ENCODE data around the gene RALB. TPM values are rescaled to one million over a fixed set of nuclear protein-coding genes. Genes with fewer than 3 reads are reported as not detected.
"Not testable (repeated sequence)": the region's sequence is repeated elsewhere in the genome, so short reads cannot be mapped to it uniquely, and the experiment has no call there.

RALB gene
- total RNA-seq, 1 donor from 2014 or later = 65.0 TPM

DNA sequence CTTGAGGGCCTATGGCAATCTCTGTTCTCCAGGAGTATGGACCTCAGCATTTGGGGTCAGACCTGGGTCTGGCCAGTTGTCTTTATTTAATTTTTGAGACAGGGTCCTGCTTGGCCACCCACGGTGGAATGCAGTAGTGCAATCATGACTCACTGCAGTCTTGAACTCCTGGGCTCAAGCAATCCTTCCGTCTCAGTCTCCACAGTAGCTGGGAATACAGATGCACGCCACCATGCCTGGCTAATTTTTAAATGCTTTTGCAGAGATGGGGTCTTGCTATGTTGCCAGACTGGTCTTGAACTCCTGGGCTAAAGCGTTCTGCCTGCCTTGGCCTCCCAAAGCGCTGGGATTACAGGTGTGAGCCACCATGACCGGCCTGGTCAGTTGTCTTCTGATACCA is 46.9 kb downstream of the RALB start:
- no peak overlapping the region for H3K4me3 Mint-ChIP-seq (ENCODE audit: low read depth)
- no peak overlapping the region for H3K27ac Mint-ChIP-seq
- DNase-seq (ENCODE audit: low spot score) = no peak
- peaks cover 8% of the 10 kb centered on the region for H3K4me1 Mint-ChIP-seq (ENCODE audit: low read depth)
- no peaks in the 10 kb centered on the region for H3K27me3 Mint-ChIP-seq (ENCODE audit: low read depth)
- intact Hi-C loops (cut with micrococcal nuclease) = no loop called here
- H3K36me3 Mint-ChIP-seq (ENCODE audit: low read depth) = peaks cover 68% of the 10 kb centered on the region
- no peaks in the 10 kb centered on the region for H3K9me3 Mint-ChIP-seq

DNA sequence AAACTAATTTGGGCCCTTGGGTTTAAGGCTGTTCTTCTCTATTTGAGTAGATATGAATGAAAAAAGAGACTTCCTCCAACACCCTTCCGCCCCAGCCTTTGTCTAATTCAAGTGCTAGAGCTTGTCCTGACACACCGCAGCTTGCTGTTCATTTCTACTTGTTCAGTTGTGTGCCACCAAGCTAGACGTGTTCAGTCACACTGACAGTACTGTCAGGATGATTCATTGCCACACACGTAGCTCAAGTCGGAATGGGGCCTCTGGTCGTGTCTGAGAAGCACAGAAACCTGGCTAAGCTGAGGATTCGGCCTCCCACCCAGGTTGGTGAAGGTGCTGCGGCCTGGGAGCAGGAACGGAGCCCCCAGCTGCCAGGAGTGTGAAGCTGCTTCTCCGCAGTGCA is 47.7 kb downstream of the RALB start:
- intact Hi-C loops (cut with micrococcal nuclease) = no loop called here
- Mint-ChIP-seq H3K9me3 (no peaks in the 10 kb centered on the region), H3K36me3 (ENCODE audit: low read depth) (peaks cover 65% of the 10 kb centered on the region), H3K27me3 (ENCODE audit: low read depth) (no peaks in the 10 kb centered on the region), H3K27ac (no peak overlapping the region), H3K4me3 (ENCODE audit: low read depth) (no peak overlapping the region), H3K4me1 (ENCODE audit: low read depth) (peaks cover 8% of the 10 kb centered on the region)
- no peak for DNase-seq (ENCODE audit: low spot score)

DNA sequence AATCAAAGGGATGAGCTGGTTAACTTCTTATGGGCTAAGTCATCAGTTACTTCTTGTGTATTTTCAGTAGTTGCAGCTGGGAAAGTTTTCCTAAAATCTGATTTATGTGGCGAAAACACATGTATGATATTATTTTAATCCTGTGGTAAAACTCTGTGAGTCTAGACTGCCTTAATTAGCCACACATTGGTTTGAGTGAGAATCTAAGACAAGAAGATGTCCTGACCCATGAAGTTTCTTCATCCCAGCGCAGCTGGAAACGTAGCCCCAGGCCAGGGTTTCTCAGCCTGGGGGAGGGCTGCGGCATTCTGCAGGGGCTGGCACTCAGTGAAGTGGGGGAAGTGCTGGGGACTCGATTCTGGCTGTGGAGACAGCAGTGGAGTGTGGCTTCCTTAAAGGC is 48.6 kb downstream of the RALB start:
- peaks cover 65% of the 10 kb centered on the region for H3K36me3 Mint-ChIP-seq (ENCODE audit: low read depth)
- no peak for DNase-seq (ENCODE audit: low spot score)
- intact Hi-C loops (cut with micrococcal nuclease) = no loop called here
- no peak overlapping the region for H3K27ac Mint-ChIP-seq
- H3K4me3 Mint-ChIP-seq (ENCODE audit: low read depth) = no peak overlapping the region
- H3K27me3 Mint-ChIP-seq (ENCODE audit: low read depth) = no peaks in the 10 kb centered on the region
- H3K4me1 Mint-ChIP-seq (ENCODE audit: low read depth) = peaks cover 11% of the 10 kb centered on the region
- H3K9me3 Mint-ChIP-seq = no peaks in the 10 kb centered on the region

DNA sequence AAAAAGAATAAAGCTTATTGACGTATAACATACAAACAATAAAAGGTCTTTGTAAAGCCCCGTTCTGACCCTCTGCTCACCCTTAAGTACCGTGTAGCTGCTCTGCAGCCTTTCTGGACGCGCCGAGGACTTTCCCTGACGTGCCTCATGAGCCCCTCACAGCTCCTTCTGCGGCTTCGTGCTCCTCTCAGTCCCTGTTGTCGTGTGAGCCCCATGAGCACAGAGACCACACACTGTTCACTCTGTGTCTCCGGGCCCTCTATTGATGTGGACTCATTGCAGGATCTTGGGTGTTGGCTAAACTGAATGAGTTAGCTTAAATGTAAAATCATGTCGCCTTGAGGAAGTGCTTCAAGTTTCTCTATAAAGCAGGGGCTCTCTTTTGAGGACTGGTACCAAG is 49.6 kb downstream of the RALB start:
- intact Hi-C loops (cut with micrococcal nuclease) = no loop called here
- Mint-ChIP-seq H3K27ac (peak overlapping the region; percentile 10), H3K9me3 (no peaks in the 10 kb centered on the region), H3K36me3 (ENCODE audit: low read depth) (peaks cover 59% of the 10 kb centered on the region), H3K4me1 (ENCODE audit: low read depth) (peaks cover 11% of the 10 kb centered on the region), H3K4me3 (ENCODE audit: low read depth) (no peak overlapping the region), H3K27me3 (ENCODE audit: low read depth) (no peaks in the 10 kb centered on the region)
- no peak for DNase-seq (ENCODE audit: low spot score)

DNA sequence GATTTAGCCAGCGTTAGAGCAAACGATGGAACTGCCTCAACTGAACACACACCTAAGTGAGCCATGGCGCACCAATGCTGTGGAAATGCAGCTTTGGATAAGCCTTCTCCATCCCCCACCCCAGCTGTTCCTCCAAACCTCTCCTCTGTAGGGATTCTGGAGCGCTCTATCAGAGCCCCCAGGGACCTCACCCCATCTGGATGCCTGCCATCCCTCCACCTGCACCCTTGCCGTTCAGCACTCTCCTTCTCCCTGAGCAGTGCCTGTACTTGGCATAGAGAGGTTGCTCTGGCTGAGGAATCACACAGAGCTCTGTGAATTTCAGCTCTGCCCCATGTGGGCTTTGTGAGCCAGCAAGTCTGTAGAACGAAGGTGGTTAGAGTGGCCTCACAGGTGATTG is 50.5 kb downstream of the RALB start:
- Mint-ChIP-seq H3K9me3 (no peaks in the 10 kb centered on the region), H3K36me3 (ENCODE audit: low read depth) (peaks cover 50% of the 10 kb centered on the region), H3K4me1 (ENCODE audit: low read depth) (peaks cover 11% of the 10 kb centered on the region), H3K27ac (no peak overlapping the region), H3K27me3 (ENCODE audit: low read depth) (no peaks in the 10 kb centered on the region), H3K4me3 (ENCODE audit: low read depth) (no peak overlapping the region)
- DNase-seq (ENCODE audit: low spot score) = no peak
- intact Hi-C loops (cut with micrococcal nuclease) = no loop called here

- H3K27me3 Mint-ChIP-seq (ENCODE audit: low read depth) = no peaks in the 10 kb centered on the region
- H3K9me3 Mint-ChIP-seq = no peaks in the 10 kb centered on the region
- H3K36me3 Mint-ChIP-seq (ENCODE audit: low read depth) = peaks cover 30% of the 10 kb centered on the region
- no peak for DNase-seq (ENCODE audit: low spot score)
- intact Hi-C loops (cut with micrococcal nuclease) = no loop called here
- H3K27ac Mint-ChIP-seq = no peak overlapping the region
- H3K4me3 Mint-ChIP-seq (ENCODE audit: low read depth) = no peak overlapping the region
- H3K4me1 Mint-ChIP-seq (ENCODE audit: low read depth) = peaks cover 13% of the 10 kb centered on the region
These were observed 52.6 kb downstream of the RALB start for GRCh38 chr2:120305296-120305695.

DNA sequence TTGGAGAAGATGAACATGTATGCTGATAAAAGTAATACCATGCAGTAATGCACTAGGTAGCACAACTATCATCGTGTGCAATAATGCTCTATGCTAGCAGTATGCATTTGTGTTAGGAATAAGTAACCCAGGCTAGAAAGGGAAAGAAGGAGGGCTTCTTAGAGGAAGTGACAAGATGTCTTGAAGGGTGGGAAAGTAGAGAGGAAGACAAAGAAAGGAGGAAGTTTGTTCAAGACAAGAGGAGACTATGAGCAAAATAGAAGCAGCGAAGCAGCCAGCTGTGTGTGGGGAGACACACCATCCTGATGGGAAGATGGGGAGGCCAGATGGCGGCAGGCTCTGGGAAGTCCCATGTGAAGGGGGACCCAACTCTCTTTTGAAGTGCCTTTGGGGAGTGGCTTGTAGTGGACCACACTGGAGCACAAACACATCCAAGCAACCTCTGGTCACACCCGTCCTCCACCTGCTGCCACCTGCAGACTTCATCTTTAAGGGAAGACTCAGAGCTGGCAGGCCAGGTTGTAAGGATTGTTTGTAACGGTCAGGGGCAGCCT is 53.4 kb downstream of the RALB start:
- intact Hi-C loops (cut with micrococcal nuclease) = no loop called here
- Mint-ChIP-seq H3K9me3 (no peaks in the 10 kb centered on the region), H3K4me3 (ENCODE audit: low read depth) (no peak overlapping the region), H3K27me3 (ENCODE audit: low read depth) (no peaks in the 10 kb centered on the region), H3K27ac (no peak overlapping the region), H3K36me3 (ENCODE audit: low read depth) (peaks cover 27% of the 10 kb centered on the region), H3K4me1 (ENCODE audit: low read depth) (peaks cover 14% of the 10 kb centered on the region)
- no peak for DNase-seq (ENCODE audit: low spot score)

DNA sequence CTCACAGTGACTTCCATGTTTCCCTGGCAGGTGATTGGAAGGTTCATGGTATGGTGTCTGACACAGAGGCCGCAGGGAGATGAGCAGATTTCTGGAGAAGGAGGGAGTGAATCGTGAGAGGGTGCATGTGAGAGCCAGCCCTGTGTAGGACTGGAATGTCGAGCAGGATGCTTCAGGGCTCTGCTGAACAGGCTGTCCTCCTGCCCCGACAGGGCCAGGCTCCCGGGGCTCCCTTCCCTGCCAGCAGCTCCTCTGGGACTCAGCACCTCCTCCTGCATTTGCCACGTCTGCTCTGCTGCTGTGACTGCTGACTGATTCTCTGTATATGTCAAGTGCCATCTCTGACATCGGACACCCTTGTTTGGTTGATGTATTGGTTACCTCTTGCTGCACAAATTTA is 54.8 kb downstream of the RALB start:
- peaks cover 18% of the 10 kb centered on the region for H3K36me3 Mint-ChIP-seq (ENCODE audit: low read depth)
- H3K27me3 Mint-ChIP-seq (ENCODE audit: low read depth) = no peaks in the 10 kb centered on the region
- intact Hi-C loops (cut with micrococcal nuclease) = no loop called here
- H3K4me3 Mint-ChIP-seq (ENCODE audit: low read depth) = no peak overlapping the region
- peaks cover 16% of the 10 kb centered on the region for H3K4me1 Mint-ChIP-seq (ENCODE audit: low read depth)
- no peak for DNase-seq (ENCODE audit: low spot score)
- no peak overlapping the region for H3K27ac Mint-ChIP-seq
- H3K9me3 Mint-ChIP-seq = no peaks in the 10 kb centered on the region

DNA sequence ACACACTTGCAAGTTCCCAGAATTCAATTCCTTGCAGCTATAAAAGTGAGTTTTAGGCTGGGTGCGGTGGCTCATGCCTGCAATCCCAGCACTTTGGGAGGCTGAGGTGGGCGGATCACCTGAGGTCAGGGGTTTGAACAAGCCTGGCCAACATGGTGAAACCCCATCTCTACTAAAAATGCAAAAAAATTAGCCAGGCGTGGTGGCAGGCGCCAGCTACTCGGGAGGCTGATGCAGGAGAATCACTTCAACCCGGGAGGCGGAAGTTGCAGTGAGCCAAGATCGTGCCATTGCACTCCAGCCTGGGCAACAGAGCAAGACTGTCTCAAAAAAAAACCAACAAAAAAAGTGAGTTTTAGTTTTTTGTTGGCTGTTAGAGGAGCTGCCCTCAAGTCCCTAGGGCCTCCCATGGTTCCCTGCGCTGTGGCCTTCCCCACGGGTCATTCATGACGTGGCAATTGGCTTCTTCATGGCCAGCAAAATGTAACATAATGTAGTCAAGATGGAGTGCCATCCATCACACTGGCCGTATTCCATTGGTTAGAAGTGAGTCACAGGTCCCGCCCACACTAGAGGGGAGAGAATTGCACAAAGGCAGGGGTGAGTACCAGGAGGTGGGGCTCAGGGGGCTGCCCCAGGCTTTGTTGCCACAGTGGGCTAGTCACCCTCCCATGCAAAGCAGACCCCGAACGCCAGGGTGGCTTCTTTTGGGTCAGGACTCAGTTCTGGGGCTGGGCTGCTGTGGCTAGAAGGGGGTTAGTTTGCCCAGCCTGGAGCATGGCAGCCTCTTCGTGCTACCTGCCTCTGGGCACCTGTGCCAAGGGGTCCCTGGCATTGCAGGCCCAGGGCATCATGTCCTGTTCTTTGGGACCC is 55.6 kb downstream of the RALB start:
- no peak for DNase-seq (ENCODE audit: low spot score)
- Mint-ChIP-seq H3K36me3 (ENCODE audit: low read depth) (peaks cover 10% of the 10 kb centered on the region), H3K27me3 (ENCODE audit: low read depth) (no peaks in the 10 kb centered on the region), H3K4me1 (ENCODE audit: low read depth) (peaks cover 19% of the 10 kb centered on the region), H3K9me3 (no peaks in the 10 kb centered on the region), H3K27ac (no peak overlapping the region), H3K4me3 (ENCODE audit: low read depth) (no peak overlapping the region)
- intact Hi-C loops (cut with micrococcal nuclease) = no loop called here

DNA sequence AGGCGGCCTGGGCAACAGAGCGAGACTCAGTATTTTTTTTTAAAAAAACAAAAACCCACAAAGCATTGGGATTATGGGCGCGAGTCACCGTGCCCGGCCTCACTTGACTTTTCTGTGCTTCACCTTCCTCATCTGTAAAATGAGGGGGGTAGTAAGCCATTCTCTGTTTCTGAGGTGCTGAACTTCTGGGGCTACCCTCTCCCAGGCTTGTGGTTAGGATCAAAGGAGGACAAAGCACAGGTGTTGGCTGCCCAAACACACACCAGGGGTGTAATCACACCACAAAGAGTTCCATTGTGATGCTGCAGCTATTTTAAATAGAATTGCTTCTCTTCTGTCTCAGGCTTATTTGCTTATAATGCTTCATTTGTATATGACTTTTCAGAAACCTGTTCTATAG is 57.5 kb downstream of the RALB start:
- Mint-ChIP-seq H3K4me1 (ENCODE audit: low read depth) (peaks cover 32% of the 10 kb centered on the region), H3K4me3 (ENCODE audit: low read depth) (no peak overlapping the region), H3K36me3 (ENCODE audit: low read depth) (peaks cover 5% of the 10 kb centered on the region), H3K9me3 (no peaks in the 10 kb centered on the region), H3K27ac (no peak overlapping the region), H3K27me3 (ENCODE audit: low read depth) (no peaks in the 10 kb centered on the region)
- intact Hi-C loops (cut with micrococcal nuclease) = no loop called here
- no peak for DNase-seq (ENCODE audit: low spot score)

- intact Hi-C loops (cut with micrococcal nuclease); H3K9me3 Mint-ChIP-seq; H3K4me3 Mint-ChIP-seq (ENCODE audit: low read depth); DNase-seq (ENCODE audit: low spot score); H3K36me3 Mint-ChIP-seq (ENCODE audit: low read depth); H3K27me3 Mint-ChIP-seq (ENCODE audit: low read depth); H3K27ac Mint-ChIP-seq: not testable (repeated sequence)
- H3K4me1 Mint-ChIP-seq (ENCODE audit: low read depth) = peaks cover 31% of the 10 kb centered on the region
These were observed 58.2 kb downstream of the RALB start for GRCh38 chr2:120310841-120311240.

GRCh38 chr2:120312076-120312475 is 59.4 kb downstream of the RALB start:
- H3K4me3 Mint-ChIP-seq (ENCODE audit: low read depth) = peak overlapping the region; percentile 67
- intact Hi-C loops (cut with micrococcal nuclease) = loop anchor here (2.0 kb wide), 3 partner anchors 89 to 201 kb away; partner anchors contain the start of gene TMEM185B
- no peak for DNase-seq (ENCODE audit: low spot score)
- H3K27ac Mint-ChIP-seq = no peak overlapping the region
- peaks cover 29% of the 10 kb centered on the region for H3K4me1 Mint-ChIP-seq (ENCODE audit: low read depth)
- H3K36me3 Mint-ChIP-seq (ENCODE audit: low read depth) = no peaks in the 10 kb centered on the region
- H3K9me3 Mint-ChIP-seq = no peaks in the 10 kb centered on the region
- H3K27me3 Mint-ChIP-seq (ENCODE audit: low read depth) = no peaks in the 10 kb centered on the region

GRCh38 chr2:120312860-120313694 is 60.4 kb downstream of the RALB start:
- peaks cover 29% of the 10 kb centered on the region for H3K4me1 Mint-ChIP-seq (ENCODE audit: low read depth)
- peak overlapping the region; percentile 67 for H3K4me3 Mint-ChIP-seq (ENCODE audit: low read depth)
- intact Hi-C loops (cut with micrococcal nuclease) = loop anchor here (1.0 to 2.0 kb wide), 4 partner anchors 90 to 202 kb away; partner anchors contain the start of gene TMEM185B
- H3K9me3 Mint-ChIP-seq = no peaks in the 10 kb centered on the region
- no peaks in the 10 kb centered on the region for H3K27me3 Mint-ChIP-seq (ENCODE audit: low read depth)
- H3K27ac Mint-ChIP-seq = peak overlapping the region; percentile 58
- DNase-seq (ENCODE audit: low spot score) = peak; percentile 69
- no peaks in the 10 kb centered on the region for H3K36me3 Mint-ChIP-seq (ENCODE audit: low read depth)
